A204.1 (cell line): Measurements from ENCODE around the gene SMG1.
"Not testable (repeated sequence)": the region's sequence is repeated elsewhere in the genome, so short reads cannot be mapped to it uniquely, and the experiment has no call there.

ENCODE experiments used
- FAIRE-seq: peaks from 2 replicates; lab custom pipeline; 2012; peaks lifted over from hg19 to GRCh38; lab: Jason Lieb, UNC

SMG1 gene

DNA sequence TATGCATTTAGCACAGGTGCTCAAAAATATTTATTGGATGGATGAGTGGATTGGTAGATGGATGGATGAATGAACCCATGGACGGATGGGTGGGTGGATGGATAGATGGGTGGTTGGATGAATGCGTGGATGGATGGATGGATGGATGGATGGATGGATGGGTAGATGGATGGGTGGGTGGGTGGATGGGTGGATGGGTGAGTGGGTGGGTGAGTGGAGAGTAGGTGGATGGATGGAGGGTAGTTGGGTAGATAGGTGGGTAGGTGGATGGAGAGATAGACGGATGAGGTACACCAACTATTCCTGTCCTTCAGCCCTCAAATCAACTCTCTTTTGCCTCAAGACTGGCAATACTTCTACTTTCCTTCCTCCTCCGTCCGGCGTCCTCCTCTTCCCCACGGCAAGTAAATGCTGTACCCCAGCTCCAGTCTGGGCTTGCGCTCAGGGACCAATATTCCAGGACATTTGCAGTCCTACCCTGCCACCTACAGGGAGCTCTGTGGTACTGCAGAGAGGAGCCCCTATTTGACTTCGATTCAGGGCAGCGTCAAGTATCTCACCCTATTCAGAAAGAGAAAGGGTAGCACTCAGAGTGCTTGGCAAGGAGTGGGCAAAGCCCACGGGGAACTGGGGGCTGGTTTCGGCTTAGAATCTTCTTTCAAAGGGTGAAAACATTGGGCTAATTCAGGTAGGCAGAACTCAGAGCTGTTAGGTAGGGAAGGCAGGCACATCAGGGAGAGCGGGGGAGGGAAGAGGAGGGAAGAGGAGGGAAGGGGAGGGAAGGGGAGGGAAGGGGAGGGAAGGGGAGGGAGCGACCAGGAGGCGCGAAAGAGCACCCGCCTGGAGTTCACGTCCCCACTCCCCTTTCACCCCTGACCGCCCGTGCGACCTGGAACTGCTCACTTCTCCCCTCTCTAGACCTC lies 166.3 kb downstream of the SMG1 start:
- peak; percentile 39 for FAIRE-seq

- FAIRE-seq = not testable (repeated sequence)
Measured at GRCh38 chr16:18757960-18758660, 168.1 kb downstream of the SMG1 start.

DNA sequence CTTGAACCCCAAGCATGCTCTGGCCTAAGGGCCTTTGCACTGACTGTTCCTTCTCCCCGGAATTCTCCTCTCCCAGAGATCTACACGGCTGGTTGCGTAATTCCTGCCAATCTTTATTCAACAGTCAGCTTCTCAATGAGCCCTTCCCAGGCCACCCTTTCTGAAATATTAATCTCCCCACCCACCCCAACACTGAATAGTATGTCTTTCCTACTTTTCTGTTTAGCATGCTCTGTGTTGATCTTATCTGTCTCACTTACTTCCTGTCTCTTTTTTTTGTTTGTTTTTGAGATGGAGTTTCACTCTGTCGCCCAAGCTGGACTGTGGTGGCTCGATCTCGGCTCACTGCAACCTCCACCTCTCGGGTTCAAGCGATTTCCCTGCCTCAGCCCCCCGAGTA lies 169.6 kb downstream of the SMG1 start:
- FAIRE-seq = not testable (repeated sequence)
